HG02970 (cell line): Measurements from ENCODE around the gene ZNF800.
"Not testable (repeated sequence)": the region's sequence is repeated elsewhere in the genome, so short reads cannot be mapped to it uniquely, and the experiment has no call there.

Experiments used
- ATAC-seq: cut with Tn5 transposase; IDR thresholded peaks from one replicate; pipeline ENCODE4 v1.9.1; 2021; ENCODE audit warnings: mild to moderate bottlenecking, moderate library complexity, moderate number of reproducible peaks; ENCODE audit not compliant: unreplicated experiment, low FRiP score

Gene ZNF800

GRCh38 chr7:127392566-127393367 is at the start of gene ZNF800:
ZNF800 (minus strand) TSS chr7:127392708; CDS start chr7:127391557, 1,151 bp downstream.
- ATAC-seq, result peak; percentile 83

GRCh38 chr7:127440206-127440605 is 47.7 kb upstream of the ZNF800 start:
- ATAC-seq, result no peak

GRCh38 chr7:127438836-127439235 is 46.3 kb upstream of the ZNF800 start:
- ATAC-seq, result no peak

DNA sequence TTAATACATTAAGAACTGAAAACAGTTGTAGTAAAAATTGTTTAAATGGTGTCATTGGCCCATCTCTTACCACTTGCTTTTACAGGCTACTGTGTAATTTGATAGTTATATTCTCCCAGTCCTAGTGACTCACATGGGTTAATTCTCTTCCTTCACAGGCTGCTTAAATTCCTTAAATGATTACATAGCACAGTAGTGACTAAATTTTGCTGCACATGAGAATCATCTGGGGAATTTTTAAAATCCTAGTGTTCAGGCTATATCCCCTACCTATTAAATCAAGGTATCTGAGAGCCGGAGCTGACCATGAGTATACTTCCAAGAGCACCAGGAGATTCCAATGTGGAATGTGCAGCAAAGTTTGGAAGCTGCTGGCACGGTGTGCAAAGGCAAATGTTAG is 45.3 kb upstream of the ZNF800 start:
- ATAC-seq, result no peak

GRCh38 chr7:127437241-127437640 is 44.7 kb upstream of the ZNF800 start:
- ATAC-seq, result no peak

DNA sequence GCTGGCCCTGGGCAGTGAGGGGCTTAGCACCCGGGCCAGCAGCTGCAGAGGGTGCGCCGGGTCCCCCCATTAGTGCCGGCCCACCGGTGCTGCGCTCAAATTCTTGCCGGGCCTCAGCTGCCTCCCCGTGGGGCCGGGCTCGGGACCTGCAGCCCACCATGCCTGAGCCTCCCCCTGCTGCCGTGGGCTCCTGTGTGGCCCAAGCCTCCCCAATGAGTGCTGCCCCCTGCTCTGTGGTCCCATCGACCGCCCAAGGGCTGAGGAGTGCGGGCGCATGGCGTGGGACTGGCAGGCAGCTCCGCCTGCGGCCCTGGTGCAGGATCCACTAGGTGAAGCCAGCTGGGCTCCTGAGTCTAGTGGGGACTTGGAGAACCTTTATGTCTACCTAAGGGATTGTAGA is 36.8 kb upstream of the ZNF800 start:
- ATAC-seq, result not testable (repeated sequence)

- no peak for ATAC-seq
Observed at GRCh38 chr7:127419196-127419595, 26.7 kb upstream of the ZNF800 start.

DNA sequence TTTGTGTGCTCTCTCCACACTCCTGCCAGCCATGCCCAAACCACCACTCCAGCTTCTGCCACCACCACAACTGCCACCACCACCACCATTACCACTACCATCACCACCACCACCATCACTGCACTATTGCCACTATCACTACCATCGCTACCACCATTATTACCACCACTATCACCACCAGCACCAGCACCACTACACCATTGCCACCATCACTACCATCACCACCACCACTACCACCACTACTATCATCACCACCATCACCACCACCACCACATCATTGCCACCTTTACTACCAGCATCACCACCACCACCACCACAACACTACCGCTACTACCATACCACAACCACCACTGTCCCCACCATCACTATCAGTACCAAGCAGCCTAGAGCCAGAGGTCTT is 26.0 kb upstream of the ZNF800 start:
- ATAC-seq, result no peak

- peak; percentile 63 for ATAC-seq
Observed at GRCh38 chr7:127417346-127417745, 24.8 kb upstream of the ZNF800 start.

DNA sequence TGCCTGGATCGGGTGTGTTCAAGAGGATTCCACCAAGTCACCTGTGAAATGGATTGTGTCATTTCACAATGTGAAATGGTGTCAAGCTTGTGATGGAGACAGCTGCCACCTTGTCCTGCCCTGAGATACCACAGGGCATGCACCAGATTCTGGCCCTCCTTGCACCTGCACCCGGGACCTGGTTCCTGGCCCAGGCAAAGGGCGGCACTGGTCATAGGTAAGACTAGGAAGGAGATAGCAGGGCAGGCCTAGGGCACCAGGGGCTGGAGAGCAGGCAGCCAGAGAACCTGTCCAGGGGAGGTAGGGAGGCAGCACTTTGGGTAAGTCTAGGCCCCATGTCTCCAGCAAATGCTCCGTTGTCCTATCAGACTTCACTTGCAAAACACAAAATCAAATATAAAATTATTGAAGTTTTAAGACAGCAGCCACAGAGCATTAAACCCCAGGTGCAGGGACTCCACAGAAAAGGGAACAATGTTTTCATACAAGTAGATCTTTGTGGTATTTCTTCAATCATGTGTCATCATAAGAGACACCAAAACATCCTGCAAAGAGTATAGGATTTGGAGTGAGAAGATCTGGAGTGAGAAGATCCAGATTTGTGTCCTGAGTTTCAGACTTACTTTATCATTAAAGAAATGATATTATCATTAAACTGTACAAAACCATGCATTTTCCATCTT is 22.7 kb upstream of the ZNF800 start:
- ATAC-seq, result no peak

DNA sequence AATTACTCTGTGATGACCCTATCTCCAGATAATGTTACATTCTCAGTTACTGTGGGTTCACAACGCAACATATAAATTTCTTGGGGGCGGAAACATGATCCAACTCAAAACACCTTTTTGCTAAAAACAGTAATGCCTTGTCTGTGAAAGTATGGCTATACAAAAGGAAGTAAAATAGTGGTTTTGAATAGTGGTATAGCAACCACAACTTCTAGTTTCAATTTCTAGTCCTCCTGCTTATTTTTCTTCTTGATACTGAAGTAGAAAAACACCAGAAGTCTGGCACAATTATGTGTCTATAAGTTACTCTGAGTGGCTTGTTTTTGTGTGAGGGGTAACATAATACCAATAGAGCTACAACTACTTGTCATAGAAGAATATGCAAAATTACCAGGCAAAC is 21.5 kb upstream of the ZNF800 start:
- no peak for ATAC-seq

- ATAC-seq, result no peak
Observed at GRCh38 chr7:127413326-127413725, 20.8 kb upstream of the ZNF800 start.

DNA sequence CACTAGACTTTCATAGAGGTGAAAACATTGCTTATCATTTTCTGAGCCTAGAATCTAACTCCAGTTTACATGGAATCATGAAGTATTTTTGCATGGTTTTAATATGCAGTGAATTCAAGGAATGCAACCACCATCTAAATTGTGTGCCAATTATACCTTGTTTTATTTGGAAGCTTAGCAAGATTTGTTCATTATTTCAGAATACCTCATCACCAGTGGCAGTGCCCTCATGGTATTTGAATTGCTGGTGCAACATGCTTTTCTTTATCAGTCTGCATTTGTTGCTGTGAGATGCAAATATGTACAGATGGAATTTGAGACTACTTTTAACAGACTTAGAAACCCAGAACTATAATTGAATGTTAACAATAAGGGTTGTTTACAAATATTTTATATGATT is 18.7 kb upstream of the ZNF800 start:
- ATAC-seq, result no peak

GRCh38 chr7:127409629-127410028 is 17.1 kb upstream of the ZNF800 start:
- ATAC-seq, result no peak

DNA sequence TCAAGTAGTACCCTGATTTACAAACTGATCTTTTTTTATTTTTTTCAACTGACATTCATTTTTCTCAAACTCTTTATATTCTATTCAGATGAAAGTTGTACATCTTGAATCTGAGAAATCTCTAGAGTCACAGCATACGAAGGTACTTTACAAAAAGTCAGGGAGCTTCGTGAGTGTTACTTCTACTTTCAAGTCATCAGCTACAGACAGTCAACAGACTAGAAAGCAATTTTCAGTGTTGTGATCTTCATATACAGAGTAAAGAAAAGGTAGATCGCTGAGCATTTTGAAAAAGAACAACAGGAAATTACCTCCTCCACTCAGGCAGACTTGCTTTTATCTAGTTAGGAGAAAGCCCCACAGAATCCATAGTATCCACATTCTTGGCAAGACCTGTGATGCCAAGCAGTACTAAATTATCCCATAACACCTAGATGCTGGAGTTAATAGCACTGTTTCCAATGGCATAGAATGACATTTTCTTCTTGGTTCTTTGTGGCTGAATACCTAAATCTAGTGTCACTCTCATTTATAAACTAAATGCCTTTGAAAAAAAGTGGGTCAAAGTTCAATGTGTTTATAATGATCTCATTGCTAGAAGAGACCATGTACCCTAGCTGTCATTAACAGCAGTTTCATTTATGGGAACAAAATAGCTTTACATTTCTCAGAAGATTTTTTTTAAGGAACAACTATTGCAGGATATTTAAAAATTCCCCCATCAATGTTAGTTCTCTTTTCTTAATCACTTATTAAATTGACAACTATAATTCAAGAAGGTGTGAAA is 12.0 kb upstream of the ZNF800 start:
- ATAC-seq, result peak; percentile 80

DNA sequence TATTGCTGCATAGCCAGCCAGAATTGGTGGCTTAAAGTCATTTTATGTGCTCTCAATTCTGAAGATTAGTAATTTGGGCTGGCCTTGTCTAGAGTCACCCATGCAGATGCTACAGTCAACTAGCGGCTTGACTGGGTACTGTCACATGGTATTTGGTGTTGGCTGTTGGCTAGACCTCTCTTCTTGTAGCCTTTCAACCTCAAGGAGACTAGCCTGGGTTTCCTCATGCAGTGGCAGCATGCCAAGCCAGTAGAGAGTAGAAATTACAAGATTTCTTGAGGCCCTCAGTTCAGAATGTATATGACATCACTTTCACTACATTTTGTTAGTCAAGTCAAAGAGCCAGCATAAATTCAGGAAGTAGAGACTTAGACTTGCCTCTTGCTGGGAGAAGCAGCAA is 3.7 kb upstream of the ZNF800 start:
- no peak for ATAC-seq

- not testable (repeated sequence) for ATAC-seq
Observed at GRCh38 chr7:127395104-127395503, 2.6 kb upstream of the ZNF800 start.

GRCh38 chr7:127393368-127394058 is 1.0 kb upstream of the ZNF800 start:
- no peak for ATAC-seq

- ATAC-seq, result peak; percentile 41
Observed at GRCh38 chr7:127392182-127392565, 334 bp downstream of the ZNF800 start.

DNA sequence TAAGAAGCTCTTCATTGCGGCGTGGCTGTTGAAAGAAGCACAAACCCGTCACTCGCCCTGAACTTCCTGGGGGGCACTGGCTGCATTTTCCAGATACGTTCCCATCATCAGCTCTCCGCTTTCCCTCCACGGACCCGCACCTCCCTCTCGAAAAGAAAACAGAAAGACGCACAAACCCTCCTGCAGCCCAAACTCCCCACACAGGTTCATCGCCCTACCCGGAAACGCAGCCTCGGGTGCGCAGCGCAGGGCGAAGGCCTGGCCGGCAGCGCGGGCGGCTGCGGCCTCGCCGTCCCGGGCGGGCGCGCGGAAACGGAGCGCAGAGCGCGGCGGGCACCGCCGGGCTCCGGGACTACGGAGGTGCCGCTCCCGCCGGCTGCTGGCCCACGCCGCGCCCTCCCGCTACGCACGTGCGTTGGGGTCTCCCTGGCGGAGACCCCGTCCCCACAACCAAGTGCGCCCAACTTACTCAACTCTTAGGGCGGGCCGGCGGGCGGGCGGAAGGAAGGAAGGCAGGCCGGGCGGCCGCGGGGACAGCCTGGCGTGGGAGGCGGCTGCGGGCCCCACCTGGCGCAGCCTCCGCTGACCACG is 822 bp downstream of the ZNF800 start:
- peak; percentile 36 for ATAC-seq
